Hypothalamus (tissue), 51 donors: ENCODE data around the gene COPG2.
"Not testable (repeated sequence)": the region's sequence is repeated elsewhere in the genome, so short reads cannot be mapped to it uniquely, and the experiment has no call there.

Source experiments
- DNase-seq, 51 donors: peaks; one replicate each; lab custom pipeline; 2025; lab: John Stamatoyannopoulos, UW

Gene COPG2

DNA sequence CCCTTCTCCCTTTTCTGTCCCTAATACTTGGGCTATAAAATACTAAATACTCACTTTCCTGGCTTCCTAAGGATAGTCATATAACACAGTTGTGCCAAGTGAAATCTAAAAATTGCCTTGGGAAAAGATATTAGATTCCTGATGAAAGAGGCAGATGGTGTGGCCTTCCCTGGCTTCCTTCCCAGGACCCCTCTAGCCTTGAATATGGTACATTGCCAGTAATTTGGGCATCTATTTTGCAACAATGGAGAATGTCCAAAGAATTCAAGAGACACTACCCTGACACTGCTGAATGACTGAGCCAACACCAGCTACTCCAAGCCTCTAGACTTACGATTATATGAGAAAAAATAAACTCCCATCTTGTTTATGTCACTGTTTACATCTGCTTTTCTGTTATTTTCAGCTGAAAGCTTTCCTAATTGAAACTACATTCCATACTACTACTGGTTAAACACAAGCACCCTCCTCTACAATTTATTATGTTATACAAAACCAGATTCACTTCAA lies 17.9 kb downstream of the COPG2 start:
- DNase-seq: no peak

DNA sequence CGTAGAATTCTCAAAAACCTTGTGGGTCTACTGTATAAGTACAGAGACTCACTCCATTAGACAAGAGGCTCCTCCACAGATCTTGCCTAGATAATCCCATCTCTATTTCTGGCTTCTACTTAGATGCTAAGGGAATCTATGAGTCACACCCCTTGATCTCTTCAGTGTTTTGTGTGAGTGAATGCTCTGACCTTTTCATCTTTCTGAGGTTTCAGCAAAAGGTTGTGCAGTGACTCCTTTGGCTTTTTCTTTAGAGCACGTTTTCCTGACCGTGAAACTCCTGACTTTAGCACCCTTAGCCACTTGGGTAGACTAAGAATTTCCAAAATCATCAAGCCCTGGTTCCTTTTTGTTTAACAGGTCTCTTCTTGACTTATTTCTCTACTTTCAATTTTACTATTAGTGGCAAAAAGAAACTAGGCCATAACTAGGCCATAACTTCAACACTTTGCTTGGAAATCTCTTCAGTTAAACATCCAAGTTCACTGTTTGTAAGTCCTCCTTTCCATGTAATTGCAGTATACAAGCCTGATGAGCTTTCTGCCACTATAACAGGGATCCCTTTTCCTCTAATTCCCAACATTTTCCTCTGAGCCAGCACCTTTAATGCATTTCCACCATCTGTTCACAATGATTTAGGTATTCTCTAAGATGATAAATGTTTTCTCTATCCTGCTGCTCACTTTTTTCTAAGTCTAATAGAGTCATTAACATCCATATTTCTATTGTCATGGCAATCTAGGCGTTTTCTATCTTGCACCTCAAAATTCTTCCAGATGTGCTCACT lies 19.4 kb downstream of the COPG2 start:
- DNase-seq: no peak

- DNase-seq: no peak
These were observed 20.0 kb downstream of the COPG2 start for GRCh38 chr7:130648580-130648979.

GRCh38 chr7:130642383-130642782 lies 26.2 kb downstream of the COPG2 start:
- no peak for DNase-seq

DNA sequence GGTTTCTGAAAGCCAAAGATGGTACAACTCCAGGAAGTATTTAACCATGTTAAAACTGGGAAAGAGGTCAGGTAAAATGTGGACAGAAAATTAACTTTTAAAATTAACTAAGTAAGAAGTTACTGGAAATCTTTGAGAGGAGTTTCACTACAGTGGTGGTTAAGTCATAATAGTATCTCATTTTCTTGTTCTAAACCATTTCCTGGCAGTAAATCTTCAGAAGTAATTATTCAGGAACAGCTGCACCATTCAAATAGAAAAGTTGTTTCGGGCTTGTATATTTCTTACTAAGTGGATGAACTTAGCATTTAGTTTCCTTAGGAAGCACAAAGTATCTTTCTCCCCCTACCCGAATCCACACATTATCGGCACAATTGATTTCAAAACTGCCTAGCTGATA lies 27.1 kb downstream of the COPG2 start:
- DNase-seq: no peak

GRCh38 chr7:130641040-130641439 lies 27.5 kb downstream of the COPG2 start:
- no peak for DNase-seq

DNA sequence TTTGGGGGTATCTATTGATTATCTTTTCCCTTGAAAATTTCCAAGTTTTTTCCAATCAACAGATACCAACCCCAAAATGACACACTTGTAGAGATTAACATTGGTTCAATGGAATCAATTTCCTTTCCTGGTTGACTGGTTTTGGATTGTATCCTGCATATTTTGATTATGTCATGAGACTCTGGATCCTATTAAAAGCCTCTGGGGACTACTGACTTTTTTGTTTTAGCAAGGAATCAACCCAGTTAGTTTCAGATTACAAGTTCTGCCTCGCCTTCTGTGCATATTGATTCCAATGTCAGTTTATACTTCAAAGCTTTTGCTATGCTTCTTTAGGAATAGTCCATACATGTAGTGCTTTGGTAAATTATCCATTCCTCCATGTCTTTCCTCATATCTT lies 29.2 kb downstream of the COPG2 start:
- no peak for DNase-seq

- DNase-seq: no peak
These were observed 36.4 kb downstream of the COPG2 start for GRCh38 chr7:130632111-130632510.

DNA sequence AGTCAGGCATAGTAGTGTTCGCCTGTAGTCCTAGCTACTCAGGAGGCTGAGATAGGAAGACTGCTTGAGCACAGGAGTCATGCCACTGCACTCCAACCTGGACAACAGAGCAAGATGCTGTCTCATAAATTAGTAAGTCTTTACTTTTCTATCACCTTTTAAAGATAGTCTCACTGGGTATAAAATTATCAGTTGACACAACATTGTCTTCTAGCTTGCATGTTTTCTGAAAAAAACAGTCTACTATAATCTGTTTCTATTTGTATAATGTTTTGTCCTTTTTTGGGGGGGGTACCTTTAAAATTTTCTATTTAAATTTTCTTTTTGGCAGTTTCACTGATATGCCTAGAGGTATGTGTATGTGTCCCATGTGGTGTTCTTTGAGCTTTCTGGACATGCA lies 39.6 kb downstream of the COPG2 start:
- DNase-seq: no peak

DNA sequence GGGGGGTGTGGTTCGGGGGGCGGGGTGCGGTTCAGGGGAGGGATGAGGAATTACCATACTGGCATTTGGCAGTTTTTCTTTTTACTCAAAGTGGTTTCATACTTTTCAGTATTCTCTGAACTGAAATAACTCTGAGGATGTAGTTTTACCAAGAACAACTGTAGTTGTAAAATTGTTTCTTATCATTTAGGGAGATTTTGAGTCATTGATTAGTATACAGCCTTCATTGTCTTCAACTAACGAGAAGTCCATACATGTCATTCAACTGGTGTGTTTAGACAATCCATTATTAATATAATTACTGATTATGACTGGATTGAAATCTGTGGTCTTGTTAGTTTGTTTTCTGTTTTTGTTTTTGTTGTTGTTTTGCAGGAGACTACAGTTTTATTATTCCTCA lies 40.8 kb downstream of the COPG2 start:
- no peak for DNase-seq

DNA sequence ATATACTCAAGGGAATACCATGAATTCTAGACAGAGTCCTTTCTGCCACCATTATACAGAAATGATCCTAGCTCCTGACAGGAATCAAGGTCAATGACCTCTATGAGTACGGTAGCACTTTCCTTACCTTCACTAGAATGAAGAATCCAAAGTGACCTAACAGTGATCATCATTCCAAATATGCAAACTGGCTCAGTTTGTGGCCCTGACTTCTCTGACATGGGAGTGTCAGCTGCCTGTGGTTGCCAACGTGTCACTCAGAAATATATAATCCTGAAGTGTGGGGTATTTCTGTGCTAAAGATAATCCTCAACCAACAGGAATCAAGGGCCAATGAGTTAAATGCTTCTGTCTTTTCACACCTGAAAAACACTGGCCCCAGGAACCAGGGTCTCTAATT lies 45.7 kb downstream of the COPG2 start:
- no peak for DNase-seq

DNA sequence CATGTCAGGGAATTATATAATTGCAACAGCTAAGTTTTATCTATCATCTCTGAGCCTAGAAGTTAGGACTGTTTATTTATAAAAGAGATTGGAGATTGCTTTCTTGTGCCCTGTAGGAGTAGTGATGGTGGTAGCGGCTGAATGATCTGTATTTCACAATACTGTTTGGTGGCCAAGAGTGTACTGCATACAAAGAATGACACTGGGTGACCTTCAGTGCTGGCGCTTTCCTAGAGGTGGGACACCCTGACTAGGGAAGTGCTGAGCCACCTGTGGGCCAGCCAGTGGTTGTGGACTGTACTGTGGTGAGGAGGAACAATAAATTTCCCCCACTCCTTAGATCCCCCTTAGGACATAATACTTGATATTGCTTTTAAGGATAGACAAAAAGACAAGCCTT lies 53.0 kb downstream of the COPG2 start:
- DNase-seq: no peak

GRCh38 chr7:130614449-130614848 lies 54.1 kb downstream of the COPG2 start:
- no peak for DNase-seq

DNA sequence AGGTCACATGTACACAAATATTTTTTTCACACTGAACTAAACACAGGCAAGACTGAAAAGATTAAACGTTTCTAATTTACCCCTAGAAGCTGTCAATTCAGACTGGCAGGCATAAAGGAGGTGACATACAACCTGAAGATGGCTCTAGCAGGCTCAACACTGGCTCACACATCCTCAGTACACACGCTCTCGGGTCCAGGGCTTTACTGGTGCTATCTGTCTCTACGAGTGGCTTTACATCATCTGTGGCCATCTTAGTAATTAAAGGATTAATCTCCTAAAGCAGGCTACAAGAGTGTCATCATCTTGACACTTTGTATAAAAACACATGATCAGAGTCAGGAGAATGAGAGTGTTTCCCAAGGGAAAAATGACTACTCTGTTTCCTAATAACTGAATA lies 57.3 kb downstream of the COPG2 start:
- no peak for DNase-seq

DNA sequence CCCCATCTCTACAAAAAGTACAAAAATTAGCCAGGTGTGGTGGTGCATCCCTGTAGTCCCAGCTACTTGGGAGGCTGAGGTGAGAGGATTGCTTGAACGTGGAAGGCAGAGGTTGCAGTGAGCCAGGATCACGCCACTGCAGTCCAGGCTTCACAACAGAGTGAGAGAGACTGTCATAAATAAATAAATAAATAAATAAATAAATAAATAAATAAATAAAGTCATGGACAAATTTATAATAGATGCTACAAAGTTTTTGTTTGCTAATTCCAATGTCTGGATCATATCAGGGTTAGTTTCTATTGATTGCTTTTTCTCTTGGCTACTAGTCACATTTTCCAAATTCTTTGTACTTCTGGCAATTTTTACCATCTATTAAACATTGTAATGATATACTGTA lies 61.5 kb downstream of the COPG2 start:
- DNase-seq: not testable (repeated sequence)

- no peak for DNase-seq
These were observed 62.4 kb downstream of the COPG2 start for GRCh38 chr7:130606161-130606560.

- DNase-seq: no peak
These were observed 70.5 kb downstream of the COPG2 start for GRCh38 chr7:130598056-130598455.

- DNase-seq: no peak
These were observed 72.6 kb downstream of the COPG2 start for GRCh38 chr7:130595986-130596385.

GRCh38 chr7:130593033-130593432 lies 75.5 kb downstream of the COPG2 start:
- no peak for DNase-seq

- DNase-seq: not testable (repeated sequence)
These were observed 77.1 kb downstream of the COPG2 start for GRCh38 chr7:130591464-130591863.

DNA sequence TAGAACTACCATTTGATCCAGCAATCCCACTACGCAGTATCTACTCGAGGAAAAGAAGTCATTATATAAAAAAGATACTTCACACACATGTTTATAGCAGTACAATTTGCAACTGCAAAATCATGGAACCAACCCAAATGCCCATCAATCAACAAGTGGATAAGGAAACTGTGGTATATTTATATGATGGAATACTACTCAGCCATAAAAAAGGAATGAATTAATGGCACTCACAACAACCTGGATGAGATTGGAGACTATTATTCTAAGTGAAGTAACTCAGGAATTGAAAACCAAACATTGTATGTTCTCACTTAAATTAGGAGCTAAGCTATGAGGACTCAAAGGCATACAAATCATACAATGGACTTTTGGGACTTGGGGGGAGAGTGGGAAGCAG lies 82.6 kb downstream of the COPG2 start:
- not testable (repeated sequence) for DNase-seq

DNA sequence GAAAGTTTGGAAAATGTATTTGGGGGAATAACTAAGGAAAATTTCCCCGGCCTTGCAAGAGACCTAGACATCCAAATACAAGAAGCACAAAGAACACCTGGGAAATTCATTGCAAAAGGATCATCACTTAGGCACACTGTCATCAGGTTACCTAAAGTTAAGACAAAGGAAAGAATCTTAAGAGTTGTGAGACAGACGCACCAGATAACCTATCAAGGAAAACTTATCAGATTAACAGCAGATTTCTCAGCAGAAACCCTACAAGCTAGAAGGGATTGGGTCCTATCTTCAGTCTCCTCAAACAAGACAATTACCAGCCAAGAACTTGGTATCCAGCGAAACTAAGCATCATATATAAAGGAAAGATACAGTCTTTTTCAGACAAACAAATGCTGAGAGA lies 93.4 kb downstream of the COPG2 start:
- DNase-seq: not testable (repeated sequence)

DNA sequence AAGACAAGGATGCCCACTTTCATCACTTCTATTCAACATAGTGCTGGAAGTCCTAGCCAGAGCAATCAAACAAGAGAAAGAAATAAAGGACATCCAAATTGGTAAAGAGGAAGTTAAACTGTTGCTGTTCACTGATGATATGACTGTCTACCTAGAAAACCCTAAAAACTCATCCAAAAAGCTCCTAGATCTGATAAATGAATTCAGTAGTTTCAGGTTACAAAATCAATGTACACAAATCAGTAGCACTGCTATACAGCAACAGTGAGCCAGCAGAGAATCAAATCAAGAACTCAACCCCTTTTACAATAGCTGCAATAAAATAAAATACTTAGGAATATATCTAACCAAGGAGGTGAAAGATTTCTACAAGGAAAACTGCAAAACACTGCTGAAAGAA lies 98.4 kb downstream of the COPG2 start:
- not testable (repeated sequence) for DNase-seq
